ES-I3 (cell line): ENCODE data around the gene CD48.

Experiments
- H3K36me3 ChIP-seq: 2 replicates; pipeline ENCODE4 v1.6.1; 2013; ENCODE audit warnings: mild to moderate bottlenecking, low read length, control low read depth, moderate library complexity; ENCODE audit not compliant: insufficient read depth
- H3K4me1 ChIP-seq: 2 replicates; pipeline ENCODE4 v1.6.1; 2013; ENCODE audit warnings: mild to moderate bottlenecking, control low read depth, low read length; ENCODE audit not compliant: insufficient read depth
- H3K9ac ChIP-seq: 2 replicates; pipeline ENCODE4 v1.6.1; 2013; ENCODE audit warnings: low read depth, mild to moderate bottlenecking, low read length, moderate library complexity
- H3K9me3 ChIP-seq: 2 replicates; pipeline ENCODE4 v1.6.1; 2013; ENCODE audit warnings: mild to moderate bottlenecking, low read length, moderate library complexity; ENCODE audit not compliant: control insufficient read depth, insufficient read depth

Gene CD48, protein sequence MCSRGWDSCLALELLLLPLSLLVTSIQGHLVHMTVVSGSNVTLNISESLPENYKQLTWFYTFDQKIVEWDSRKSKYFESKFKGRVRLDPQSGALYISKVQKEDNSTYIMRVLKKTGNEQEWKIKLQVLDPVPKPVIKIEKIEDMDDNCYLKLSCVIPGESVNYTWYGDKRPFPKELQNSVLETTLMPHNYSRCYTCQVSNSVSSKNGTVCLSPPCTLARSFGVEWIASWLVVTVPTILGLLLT

DNA sequence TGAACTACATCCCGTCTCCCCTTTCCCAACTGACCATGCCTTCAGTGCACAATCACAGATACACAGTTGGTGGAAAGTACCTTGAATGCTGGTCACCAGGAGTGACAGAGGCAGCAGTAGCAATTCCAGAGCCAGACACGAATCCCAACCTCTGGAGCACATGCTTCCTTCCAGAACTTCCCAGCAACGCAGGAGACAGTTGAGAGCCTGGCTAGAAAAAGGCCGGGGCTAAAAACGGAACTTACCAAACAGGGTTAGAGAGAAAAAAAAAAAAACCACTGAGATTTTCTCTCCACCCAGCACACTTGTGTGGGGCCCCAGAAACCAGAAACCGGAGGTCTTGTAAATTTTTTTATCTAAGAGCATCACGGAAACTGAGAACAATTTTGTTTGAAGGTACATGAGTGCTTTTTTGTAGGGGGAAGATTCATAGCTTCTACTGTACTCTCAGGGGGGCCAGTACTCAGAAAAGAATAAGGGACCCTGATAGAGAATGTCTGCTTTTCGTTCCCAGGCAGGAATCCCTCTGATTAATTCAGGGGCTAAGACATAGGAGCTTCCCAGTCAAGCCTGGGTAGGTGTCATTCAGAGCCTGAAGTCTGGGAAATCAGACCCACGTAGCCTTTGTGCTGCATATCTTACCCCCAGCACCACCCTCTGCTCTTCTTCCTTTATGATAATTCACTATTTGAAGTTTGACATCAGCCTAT lies at the start of gene CD48:
TSS of gene CD48 (minus strand) at position 221 of the 710 bp plus-strand sequence. CDS start at position 162, 59 bp downstream.
- H3K36me3 ChIP-seq, result no peaks in the 10 kb centered on the region
- no peaks in the 10 kb centered on the region for H3K4me1 ChIP-seq
- H3K9ac ChIP-seq, result no peak within 1 kb of the TSS
- no peaks in the 10 kb centered on the region for H3K9me3 ChIP-seq

DNA sequence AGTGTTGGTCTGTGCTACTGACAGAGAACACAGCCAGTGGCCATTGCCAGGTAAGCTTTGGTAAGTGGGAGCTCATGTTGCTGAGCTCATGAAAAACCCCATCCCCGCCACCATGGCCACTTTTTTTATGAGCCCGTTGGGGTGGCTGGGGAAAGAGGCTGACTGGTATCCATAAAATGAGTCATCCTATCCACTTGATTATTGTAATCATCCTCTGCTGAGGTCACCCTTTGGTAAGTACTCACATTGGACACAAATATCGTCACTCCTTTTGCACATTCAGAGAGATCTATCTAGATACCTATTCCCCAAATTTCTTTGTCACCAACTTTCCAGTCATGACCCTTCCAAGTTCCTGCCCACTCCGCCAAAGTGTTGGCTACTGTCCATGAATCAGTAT lies 49.4 kb upstream of the CD48 start:
- Histone ChIP-seq H3K9me3 (no peaks in the 10 kb centered on the region), H3K4me1 (no peaks in the 10 kb centered on the region), H3K9ac (no peak overlapping the region), H3K36me3 (no peaks in the 10 kb centered on the region)

DNA sequence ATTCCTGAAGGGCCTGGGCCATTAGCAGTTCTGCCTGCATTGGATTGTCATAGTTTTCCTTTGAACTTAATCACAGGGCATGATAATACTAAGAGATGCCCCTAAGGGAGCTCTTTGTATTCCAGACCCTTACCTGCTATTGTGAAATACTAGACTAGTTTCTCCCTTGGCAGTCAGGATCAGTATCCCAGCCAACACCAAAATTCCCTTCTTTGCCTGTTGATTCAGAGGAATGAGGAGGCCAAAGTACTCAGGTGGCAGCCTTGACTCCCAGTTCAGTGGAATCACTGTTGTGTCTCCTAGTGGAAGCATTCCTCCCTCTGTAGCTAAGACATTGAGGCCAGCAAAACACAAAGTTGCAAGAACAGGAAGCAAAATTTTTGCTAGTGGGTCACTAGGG lies 48.1 kb upstream of the CD48 start:
- Histone ChIP-seq H3K9me3 (no peaks in the 10 kb centered on the region), H3K36me3 (no peaks in the 10 kb centered on the region), H3K9ac (no peak overlapping the region), H3K4me1 (no peaks in the 10 kb centered on the region)

DNA sequence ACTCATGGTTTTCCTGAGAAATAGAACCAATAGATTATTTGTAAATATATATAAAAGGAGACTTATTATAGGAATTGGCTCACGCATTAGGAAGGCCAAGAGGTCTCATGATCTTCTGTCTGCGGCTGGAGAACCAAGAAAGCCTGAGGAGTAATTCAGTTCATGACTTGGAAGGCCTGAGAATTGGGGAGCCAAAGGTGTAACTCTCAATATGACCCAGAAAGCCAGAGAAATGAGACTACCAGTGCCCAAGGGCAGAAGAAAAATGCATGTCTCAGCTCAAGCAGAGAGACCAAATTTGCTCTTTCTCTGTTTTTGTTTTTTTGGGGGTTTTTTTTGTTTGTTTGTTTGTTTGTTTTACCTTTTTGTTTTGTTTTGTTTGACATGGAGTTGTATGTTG lies 46.9 kb upstream of the CD48 start:
- no peaks in the 10 kb centered on the region for H3K36me3 ChIP-seq
- no peak overlapping the region for H3K9ac ChIP-seq
- H3K9me3 ChIP-seq, result no peaks in the 10 kb centered on the region
- no peaks in the 10 kb centered on the region for H3K4me1 ChIP-seq

DNA sequence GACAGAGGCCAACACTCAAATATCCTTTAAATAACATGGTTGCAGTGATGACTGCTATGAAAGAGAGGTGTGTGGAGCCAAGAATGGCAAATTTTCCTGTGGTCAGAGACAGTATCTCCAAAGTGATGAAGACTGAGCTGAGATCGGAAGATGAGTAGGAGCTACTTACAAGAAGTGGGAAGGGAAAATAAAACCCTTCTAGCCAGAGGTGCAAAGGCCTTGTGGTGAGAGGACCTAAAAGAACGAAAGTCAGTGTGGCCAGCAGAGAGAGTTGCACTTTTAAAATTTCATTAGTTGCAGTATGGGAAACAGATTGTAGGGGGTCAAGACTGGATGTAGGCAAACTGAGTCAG lies 45.2 kb upstream of the CD48 start:
- no peaks in the 10 kb centered on the region for H3K9me3 ChIP-seq
- H3K4me1 ChIP-seq, result no peaks in the 10 kb centered on the region
- H3K9ac ChIP-seq, result no peak overlapping the region
- H3K36me3 ChIP-seq, result no peaks in the 10 kb centered on the region

DNA sequence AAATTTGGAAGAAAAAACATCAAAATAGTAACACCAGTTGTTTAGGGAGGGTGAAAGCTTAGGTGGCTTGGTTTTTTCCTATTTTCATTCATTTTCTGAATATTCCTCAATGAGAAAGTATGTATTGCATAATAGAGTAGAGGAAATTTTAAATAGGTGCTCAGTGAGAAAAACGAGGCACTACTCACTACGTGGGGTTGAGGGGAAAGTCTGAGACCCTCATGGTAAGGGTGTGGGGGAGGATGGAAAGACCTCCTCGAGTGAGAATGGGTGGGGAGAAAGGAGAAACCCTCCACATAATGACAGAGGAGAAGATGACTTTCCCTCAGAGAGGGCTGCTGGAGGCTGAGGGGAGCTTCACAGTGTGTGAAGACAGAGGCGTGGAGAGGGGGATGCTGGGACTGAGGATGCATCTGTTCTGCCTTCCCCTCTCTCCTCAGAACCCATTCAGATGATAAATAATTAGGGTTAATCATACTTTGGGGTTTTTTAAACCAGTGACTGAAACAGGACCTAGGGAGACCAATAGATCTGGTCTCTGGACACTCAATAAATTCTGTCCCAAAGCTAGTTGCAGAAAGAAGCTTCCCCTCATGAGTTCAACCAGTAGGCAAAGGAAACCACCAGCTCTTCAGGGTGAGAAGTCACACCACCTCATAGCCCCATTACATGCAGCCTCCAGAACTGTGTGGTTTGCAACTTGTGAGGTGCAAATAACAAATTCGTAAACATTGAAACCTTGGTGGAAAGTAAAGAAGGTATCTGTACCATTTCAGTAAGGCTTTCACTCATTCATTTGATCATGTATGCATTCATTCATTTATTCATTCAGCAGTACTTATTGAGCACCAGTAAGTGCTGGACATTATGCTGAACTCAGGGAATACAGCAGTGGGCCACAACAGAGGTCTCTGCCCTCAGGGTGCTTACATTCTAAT lies 44.6 kb upstream of the CD48 start:
- no peaks in the 10 kb centered on the region for H3K4me1 ChIP-seq
- H3K9ac ChIP-seq, result no peak overlapping the region
- H3K36me3 ChIP-seq, result no peaks in the 10 kb centered on the region

DNA sequence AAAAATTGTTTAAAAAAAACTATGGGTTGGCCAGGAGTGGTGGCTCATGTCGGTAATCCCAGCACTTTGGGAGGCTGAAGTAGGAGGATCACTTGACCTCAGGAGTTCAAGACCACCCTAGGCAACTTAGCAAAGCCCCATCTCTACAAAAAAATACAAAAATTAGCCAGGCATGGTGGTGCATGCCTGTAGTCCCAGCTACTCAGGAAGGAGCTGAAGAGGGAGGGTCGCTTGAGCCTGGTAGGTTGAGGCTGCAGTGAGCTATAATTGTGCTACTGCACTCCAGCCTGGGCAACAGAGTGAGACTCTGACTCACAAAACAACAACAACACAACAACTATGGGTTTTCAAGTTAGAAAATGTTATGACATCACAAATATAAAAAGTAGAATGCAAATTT lies 43.8 kb upstream of the CD48 start:
- H3K4me1 ChIP-seq, result no peaks in the 10 kb centered on the region

More for the DNA sequence above, 44.6 kb upstream of the CD48 start:
- H3K9me3 ChIP-seq, result no peaks in the 10 kb centered on the region

DNA sequence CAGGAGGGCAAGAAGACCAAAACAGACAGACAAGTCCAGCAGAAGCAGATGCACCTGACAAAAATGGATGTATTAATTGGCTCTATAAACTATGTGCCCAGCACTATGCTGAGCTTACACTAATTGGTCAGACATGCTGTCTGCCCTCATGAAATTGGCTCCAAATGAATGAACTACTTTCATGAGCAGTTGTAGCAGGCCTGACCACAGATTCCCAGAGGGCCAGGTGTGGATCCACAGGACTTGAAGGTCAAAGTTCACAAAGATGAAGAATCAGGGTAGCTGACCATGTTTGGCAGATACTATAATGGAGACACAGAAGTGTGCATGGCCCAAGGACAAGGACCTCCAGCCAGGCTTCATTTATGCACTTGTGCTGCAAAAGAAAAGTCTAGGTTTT lies 42.0 kb upstream of the CD48 start:
- H3K9me3 ChIP-seq, result no peaks in the 10 kb centered on the region
- no peak overlapping the region for H3K9ac ChIP-seq
- H3K36me3 ChIP-seq, result no peaks in the 10 kb centered on the region
- H3K4me1 ChIP-seq, result no peaks in the 10 kb centered on the region

More for the DNA sequence above, 43.8 kb upstream of the CD48 start:
- no peak overlapping the region for H3K9ac ChIP-seq
- H3K9me3 ChIP-seq, result no peaks in the 10 kb centered on the region
- no peaks in the 10 kb centered on the region for H3K36me3 ChIP-seq

DNA sequence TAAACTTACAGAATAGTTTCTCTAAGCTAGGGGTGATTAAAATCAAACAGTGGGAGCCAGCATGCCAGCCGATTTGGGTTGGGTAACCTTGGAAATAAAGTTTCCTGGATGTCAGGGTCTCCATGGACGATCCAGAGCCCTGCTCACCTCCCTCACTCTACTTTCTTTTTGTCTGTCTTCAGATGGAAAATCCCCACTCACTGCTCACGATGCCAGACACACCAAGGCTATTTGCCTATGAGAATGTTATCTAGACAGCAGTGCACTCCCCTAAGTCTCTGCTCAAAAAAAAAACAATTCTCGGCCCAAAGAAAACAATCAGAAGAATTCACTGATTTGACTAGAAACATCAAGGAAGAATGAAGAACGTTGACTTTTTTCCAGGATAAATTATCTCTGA lies 41.3 kb upstream of the CD48 start:
- Histone ChIP-seq H3K4me1 (no peaks in the 10 kb centered on the region), H3K9ac (no peak overlapping the region), H3K9me3 (no peaks in the 10 kb centered on the region), H3K36me3 (no peaks in the 10 kb centered on the region)

DNA sequence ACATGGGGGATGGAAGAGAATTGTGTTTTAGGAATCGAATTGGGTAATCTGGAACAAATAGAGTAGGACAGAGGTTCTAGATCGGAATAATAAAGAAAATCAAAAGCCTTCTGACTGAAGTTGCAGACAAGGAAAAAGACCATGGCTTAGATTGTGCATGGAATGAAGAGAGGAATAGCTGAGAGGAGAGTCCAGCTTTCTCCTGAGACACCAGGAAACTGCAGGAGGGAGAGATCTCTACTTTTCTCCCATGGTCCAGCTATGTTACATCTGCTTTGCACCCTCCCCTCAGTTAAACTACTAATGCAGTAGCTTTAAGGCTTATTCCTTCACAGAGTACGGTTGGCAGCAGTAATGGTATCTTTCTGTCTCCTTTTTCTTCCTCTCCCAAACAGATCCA lies 40.8 kb upstream of the CD48 start:
- H3K4me1 ChIP-seq, result peaks cover 3% of the 10 kb centered on the region; the same call in 1 of the 2 replicates
- no peak overlapping the region for H3K9ac ChIP-seq
- H3K36me3 ChIP-seq, result no peaks in the 10 kb centered on the region
- no peaks in the 10 kb centered on the region for H3K9me3 ChIP-seq

DNA sequence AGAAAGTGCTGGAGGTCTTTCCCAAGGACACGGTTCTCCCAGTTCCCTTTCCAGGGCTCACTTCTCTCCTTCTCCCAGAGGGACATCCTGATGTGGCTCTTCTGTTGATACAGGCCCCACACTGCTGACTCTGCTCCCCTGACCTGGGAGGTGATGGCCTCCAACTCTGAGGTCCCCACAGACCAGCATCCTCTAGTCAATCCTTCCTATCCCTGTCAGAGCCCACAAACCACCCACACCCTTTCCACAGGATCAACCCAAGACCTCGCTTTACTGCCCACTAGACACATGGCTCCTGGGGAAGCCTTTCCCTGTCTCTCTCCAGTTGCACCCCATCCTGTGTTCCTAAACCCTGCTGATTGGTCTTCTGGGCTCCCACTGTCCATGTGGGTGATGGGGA lies 39.0 kb upstream of the CD48 start:
- Histone ChIP-seq H3K4me1 (peaks cover 14% of the 10 kb centered on the region), H3K9me3 (no peaks in the 10 kb centered on the region), H3K9ac (no peak overlapping the region), H3K36me3 (no peaks in the 10 kb centered on the region)

DNA sequence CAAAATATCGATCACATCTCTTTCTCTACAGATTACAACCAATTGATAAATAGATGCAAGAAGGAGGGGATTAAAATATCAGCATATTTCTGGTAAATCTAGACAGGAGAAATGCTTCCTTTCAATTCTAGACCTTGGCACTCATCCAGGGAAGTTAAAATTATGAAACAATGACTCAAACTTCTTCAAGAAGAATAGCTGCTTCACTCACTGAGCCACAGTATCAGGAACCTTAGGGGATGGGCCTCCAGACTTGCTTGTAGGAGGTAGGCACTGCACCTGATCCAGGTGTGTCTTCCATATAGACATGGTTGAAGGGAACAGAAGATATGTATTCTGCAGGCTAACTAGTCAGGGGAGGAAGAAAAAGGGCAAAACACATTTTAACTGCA lies 37.3 kb upstream of the CD48 start:
- Histone ChIP-seq H3K36me3 (no peaks in the 10 kb centered on the region), H3K9ac (no peak overlapping the region), H3K4me1 (peaks cover 14% of the 10 kb centered on the region), H3K9me3 (no peaks in the 10 kb centered on the region)

DNA sequence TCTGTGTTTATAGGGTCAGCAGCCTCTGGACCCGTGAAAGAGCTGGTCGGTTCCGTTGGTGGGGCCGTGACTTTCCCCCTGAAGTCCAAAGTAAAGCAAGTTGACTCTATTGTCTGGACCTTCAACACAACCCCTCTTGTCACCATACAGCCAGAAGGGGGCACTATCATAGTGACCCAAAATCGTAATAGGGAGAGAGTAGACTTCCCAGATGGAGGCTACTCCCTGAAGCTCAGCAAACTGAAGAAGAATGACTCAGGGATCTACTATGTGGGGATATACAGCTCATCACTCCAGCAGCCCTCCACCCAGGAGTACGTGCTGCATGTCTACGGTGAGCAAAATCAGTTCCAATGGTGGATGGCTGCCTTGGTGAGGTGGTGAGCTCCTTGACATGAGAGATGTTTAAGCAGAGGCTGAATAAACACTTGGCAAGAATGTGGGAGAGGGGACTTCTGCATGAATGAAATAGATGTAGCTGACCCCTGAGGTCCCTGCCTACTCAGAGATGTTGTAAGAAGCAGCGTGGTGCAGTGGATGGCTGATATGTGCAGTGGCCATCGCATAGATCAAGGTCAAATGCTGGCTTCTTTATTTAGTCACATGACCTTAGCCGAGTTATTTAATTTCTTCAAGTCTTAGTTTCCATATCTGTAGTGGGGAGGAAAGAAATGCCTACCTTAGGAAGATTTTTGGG lies 36.7 kb upstream of the CD48 start:
- Histone ChIP-seq H3K9me3 (no peaks in the 10 kb centered on the region), H3K9ac (no peak overlapping the region), H3K36me3 (no peaks in the 10 kb centered on the region), H3K4me1 (peaks cover 14% of the 10 kb centered on the region)

DNA sequence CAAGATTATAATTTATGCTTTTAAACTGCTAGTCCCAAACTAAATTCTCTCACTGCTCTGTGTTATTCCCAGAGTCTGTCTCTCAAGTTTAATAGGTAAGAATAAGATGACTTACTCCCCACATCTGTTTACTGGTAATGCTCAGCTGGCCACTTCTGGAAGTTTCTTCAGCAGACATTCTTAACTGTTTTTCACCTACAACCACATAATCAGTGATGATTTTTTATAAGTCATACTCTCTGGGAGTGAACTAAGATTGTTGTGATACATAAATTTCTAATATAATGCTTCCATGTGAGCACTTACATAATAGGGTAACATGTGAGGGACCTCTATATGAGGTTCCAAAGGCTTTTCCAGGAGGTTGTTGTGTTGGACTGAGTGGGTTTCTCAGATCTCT lies 36.1 kb upstream of the CD48 start:
- H3K9me3 ChIP-seq, result no peaks in the 10 kb centered on the region
- H3K36me3 ChIP-seq, result no peaks in the 10 kb centered on the region
- H3K9ac ChIP-seq, result no peak overlapping the region
- peaks cover 14% of the 10 kb centered on the region for H3K4me1 ChIP-seq
